Measurements from ENCODE around the gene RER1.

RER1 gene, protein sequence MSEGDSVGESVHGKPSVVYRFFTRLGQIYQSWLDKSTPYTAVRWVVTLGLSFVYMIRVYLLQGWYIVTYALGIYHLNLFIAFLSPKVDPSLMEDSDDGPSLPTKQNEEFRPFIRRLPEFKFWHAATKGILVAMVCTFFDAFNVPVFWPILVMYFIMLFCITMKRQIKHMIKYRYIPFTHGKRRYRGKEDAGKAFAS

GRCh38 chr1:2391041-2391930, at the start of gene RER1, which contains the start of gene MORN1:
Gene RER1, plus strand, starts transcription at chr1:2391841. Its CDS starts 3,950 bp downstream, at chr1:2395791.
Gene MORN1, minus strand, starts transcription at chr1:2391554. Its CDS starts 21 bp downstream, at chr1:2391533.
- DNase-seq: peak; percentile 97 to 98

- no peak for DNase-seq
Measured at GRCh38 chr1:2342384-2343022, 49.1 kb upstream of the RER1 start.

- DNase-seq: no peak
Measured at GRCh38 chr1:2343023-2343935, 48.4 kb upstream of the RER1 start.

DNA sequence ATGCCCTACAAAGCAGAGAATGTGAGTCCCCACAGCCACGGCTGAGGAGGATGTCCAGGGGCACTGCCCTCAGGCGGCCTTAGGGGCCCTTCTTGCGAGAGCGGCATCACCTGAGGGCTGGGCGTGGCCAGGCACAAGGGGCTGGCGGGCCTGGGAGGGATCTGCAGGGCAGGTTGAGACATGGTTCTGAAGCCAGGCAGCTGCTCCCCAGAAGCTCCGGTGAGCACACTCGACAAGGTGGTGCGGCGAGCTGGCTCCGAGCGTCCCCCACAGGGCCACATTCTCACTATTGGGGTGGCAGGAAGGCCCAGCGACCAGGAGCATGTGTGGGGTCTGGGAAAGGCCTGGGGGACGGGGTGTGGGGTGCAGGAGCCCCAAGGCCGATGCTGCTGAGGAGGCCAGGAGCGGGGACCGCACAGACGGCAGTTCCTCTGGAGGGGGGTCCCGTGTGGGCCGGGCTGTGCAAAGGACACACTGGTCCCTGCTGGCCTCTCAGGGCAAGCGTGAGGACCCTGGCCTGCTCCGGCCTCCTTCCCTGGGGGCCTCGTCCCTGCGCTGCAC, 47.4 kb upstream of the RER1 start:
- DNase-seq: no peak

DNA sequence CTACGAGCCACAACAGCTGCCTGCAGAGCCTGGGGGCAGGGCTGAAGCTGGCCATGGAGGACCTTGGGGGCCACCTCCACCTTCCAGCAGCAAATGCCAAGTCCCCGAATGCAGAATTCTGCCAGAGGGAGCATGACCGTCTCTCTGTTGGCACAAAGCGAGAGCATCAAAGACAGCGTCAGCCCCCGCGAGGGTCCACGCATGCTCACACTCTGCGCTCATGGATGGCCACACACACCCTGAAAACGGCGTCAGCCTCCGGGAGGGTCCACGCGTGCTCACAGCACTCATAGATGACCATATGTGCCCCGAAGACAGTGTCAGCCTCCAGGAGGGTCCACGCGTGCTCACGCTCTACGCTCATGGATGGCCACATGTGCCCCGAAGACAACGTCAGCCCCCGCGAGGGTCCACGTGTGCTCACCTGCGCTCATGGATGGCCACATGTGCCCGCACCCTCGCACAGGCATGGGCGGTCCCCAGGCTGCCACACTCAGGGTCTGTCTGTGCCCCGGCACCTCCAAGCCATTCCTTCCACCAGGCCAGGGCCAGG, 46.8 kb upstream of the RER1 start:
- no peak for DNase-seq

- no peak for DNase-seq
Measured at GRCh38 chr1:2345297-2346075, 46.2 kb upstream of the RER1 start.

DNA sequence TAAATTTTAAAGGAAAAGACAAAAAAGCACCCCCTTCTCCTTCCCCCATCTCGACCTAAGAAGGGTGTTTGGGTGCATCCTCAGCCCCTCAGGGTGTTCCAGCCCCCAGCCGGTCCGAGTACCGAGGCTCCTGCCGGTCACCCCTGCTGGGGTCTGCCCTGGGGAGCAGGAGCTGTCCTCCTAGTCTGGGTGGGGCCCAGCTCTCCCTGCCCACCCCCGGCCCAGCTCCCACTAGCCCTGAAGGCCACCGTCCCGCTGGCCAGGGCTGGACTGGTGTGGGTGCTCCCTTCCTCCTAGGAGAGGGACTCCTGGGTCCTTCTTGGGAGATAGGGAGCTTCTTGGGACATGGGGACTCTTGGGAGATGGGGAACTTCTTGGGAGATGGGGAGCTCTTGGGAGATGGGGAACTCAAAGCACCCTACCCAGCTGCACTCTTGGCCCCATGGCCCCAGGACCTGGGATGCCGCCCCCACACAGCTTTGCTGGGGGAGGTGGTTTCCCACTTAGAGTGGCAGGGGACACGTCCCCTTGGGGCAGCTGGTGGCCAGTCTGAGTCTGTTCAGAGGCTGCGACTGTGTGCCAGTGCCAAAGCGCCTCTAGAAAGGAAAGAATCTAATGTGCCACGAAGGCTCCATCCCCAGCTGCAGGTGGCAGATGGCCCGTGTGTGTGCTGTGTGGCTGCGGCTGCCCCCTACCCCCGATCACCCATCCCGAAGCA, 44.8 kb upstream of the RER1 start:
- DNase-seq: no peak

DNA sequence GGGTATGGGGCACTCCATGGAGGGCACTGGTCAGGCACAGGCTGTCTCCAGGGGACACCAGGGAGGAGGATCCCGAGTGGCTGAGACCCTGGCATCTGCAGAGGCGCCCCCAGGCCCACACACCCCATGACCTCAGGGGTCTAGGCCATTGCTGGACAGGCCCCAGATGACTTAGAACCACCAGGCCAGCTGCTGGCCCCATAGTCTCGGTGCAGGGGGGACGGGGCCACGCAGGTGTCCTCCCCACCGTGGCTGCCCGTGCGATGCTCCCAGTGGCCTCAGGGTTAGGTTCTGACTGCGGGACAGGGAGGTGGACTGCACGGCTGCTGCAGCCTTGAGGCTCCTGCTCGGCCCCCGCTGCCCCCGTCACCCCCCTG, 44.2 kb upstream of the RER1 start:
- DNase-seq: no peak

GRCh38 chr1:2347896-2348295, 43.7 kb upstream of the RER1 start:
- DNase-seq: no peak

DNA sequence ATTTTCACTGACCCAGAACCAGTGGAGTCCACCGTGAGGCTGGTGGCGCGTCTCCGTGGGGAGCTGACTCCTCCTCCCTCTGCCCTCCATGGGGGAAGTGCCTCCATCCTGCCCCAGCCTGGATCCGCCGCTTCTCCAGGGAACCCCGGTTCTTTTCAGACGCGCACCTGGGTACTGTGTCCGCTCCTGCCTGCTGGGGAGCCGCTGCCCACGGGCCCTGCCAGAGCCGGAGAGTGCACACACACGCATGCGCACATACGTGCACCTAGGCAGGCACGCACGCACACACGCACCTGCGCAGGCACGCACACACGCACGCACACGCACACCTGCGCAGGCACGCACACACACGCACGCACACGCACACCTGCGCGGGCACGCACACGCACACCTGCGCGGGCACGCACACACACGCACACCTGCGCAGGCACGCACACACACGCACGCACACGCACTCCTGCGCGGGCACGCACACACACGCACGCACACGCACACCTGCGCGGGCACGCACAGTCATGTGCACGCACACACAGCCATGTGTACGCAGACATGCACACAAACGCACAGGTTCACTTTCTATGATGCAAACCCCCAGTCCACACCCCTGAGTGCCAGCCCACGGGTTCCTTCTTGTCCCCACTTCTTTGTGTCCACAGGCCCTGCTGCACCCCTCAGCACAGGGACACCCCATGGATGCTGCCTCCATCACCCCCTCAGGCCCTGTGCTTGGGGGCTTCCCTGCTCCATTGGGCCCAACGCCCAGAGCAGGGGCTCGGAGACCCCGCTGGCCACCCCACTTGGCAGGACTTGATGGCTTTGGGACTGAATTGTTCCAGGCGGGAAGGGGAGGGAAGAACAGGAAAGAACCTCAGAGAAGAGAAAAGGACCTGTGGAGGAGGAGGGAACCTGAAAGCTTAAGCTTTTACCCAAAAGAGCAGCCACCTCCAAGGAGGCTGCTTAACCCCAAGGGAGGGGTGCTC, 43.0 kb upstream of the RER1 start:
- DNase-seq: no peak

- no peak for DNase-seq
Measured at GRCh38 chr1:2349806-2350205, 41.8 kb upstream of the RER1 start.

DNA sequence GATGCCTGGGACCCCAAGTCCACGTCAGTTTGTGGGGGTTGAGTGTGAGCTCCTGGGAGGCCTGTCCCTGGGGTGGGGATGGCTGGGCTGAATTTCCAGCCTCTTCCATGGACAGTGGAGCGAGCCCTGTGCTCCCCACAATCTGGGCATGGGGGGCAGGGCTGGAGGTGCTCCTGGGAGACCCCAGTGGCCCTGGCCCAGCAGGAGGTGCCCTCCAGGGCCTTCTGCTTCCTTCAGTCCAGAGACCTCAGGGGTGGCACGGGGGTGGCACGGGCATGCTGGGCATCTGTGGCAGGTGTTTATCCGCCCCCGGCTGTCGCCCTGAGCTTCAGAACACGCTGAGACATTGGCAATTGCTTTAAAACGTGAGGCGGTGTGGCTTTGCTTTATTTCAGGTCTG, 41.1 kb upstream of the RER1 start:
- DNase-seq: no peak

DNA sequence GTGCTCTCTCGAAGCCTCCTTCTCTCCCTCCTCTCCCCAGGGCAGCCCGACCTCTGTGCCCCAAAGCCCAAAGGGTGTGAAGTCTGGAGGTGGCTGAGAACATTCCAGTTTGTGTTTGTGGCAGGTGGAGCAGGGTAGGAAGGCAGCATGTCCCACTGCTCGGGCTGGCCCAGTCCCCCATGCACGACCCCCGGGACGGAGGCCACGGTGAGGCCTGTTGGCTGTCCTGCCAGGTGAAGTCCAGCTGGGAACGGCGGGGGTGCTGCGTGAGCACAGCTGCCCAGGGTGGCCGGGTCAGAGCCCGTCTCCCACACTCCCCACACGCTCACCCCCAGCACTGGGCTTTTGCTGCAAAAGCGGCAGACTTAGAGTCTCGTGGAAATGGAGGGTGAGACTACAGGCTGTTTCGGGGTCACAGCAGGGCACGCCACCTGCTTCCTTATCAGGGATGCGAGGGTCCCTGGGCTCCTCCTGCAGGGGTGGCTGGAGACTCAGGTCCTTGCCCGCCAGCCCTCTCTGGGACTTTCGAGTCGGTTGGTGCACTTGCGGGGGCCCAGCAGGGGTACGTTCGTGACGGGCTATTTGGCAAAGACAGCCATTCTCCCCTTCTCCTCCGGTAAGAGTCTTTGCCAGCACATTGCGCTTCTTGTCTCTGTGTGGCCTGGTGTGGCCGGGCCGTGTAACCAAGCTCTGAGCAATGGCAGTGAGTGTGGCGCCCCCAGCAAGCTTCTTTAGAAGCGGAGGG, 40.6 kb upstream of the RER1 start:
- no peak for DNase-seq

DNA sequence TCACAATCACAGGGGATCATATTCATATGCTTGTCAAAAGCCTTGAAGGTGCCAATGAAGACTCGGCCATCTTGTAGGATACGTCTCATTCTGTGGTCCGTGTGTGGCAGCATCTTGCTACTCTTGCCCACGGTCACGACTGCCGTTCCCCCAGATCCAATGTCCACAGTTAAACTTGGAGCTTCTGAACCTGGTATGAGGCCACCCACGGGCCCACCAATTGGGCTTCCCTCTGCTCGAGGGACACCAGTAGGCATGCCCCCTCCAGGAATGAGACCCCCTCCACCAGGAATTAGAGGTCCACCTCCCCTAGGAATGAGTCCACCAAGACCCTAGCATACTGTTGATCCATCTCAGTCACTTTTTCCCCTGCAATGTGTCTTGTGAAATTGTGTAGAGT, 39.9 kb upstream of the RER1 start:
- DNase-seq: no peak

DNA sequence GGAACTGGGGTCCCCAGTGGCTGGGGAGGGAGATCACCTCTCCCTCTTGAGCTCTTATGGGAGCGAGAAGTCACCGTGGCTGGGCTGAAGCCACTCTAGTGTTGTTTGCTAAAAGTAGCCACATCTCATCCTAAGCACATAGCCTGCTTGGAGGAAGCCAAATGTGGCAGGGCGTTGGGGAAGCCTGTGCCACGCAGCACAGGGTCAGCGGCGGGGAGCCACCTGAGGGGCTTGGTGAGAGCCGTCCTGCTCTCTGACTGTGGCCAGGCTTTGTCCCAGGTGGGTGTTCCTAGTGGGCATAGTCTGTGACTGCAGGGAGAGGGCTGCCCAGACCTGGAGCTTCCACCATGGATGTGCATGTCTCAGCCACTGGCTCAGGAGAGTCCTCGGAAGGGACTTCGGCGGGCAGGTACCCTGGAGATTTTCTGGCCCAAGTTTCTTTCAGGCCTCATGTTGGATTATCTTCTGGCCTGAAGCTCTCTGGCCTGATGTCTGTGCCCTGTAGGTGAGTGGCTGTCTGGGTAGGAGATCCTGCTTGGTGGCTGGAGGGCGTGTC, 39.2 kb upstream of the RER1 start:
- no peak for DNase-seq

GRCh38 chr1:2352897-2353550, 38.6 kb upstream of the RER1 start:
- no peak for DNase-seq

GRCh38 chr1:2353551-2354438, 37.8 kb upstream of the RER1 start:
- no peak for DNase-seq

Data from stimulated activated CD4-positive, alpha-beta T cell treated with anti-CD3 and anti-CD28 coated beads, Interleukin-2, amount 100 ng/mL, for 48 hours (primary cell).